Activated naive CD8-positive, alpha-beta T cell (primary cell): ENCODE measurements around the gene ADIPOQ.
"Not testable (repeated sequence)": the region's sequence is repeated elsewhere in the genome, so short reads cannot be mapped to it uniquely, and the experiment has no call there.

Source experiments
- H3K27ac Mint-ChIP-seq: one replicate; pipeline ENCODE4 v1.8.0; 2021; ENCODE audit warnings: mixed read lengths
- H3K27me3 Mint-ChIP-seq: one replicate; pipeline ENCODE4 v1.8.0; 2021; ENCODE audit warnings: mixed read lengths
- H3K36me3 Mint-ChIP-seq: one replicate; pipeline ENCODE4 v1.8.0; 2021; ENCODE audit warnings: mixed read lengths
- H3K4me1 Mint-ChIP-seq: one replicate; pipeline ENCODE4 v1.8.0; 2021; ENCODE audit warnings: low read depth, mixed read lengths
- H3K4me3 Mint-ChIP-seq: one replicate; pipeline ENCODE4 v1.8.0; 2021; ENCODE audit warnings: mild to moderate bottlenecking, mixed read lengths
- H3K9me3 Mint-ChIP-seq: one replicate; pipeline ENCODE4 v1.8.0; 2021; ENCODE audit warnings: low read depth, mixed read lengths

The ADIPOQ gene

DNA sequence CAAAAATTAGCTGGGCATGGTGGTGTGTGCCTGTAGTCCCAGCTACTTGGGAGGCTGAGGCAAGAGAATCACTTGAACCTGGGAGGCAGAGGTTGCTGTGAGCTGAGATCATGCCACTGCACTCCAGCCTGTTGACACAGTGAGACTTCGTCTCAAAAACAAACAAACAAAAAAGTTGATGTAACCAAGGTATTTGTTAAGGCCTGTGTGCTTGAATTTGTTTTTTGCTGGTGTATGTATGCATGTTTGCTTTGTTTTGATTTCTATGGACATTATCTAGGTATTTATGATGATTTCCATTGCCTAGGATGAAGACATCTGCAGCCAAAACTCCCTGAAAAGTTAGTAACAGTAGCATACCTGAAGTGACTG, 20.1 kb upstream of the ADIPOQ start:
- H3K4me3 Mint-ChIP-seq, H3K27ac Mint-ChIP-seq, H3K27me3 Mint-ChIP-seq, H3K9me3 Mint-ChIP-seq, H3K36me3 Mint-ChIP-seq: not testable (repeated sequence)
- H3K4me1 Mint-ChIP-seq = peaks cover 14% of the 10 kb centered on the region

DNA sequence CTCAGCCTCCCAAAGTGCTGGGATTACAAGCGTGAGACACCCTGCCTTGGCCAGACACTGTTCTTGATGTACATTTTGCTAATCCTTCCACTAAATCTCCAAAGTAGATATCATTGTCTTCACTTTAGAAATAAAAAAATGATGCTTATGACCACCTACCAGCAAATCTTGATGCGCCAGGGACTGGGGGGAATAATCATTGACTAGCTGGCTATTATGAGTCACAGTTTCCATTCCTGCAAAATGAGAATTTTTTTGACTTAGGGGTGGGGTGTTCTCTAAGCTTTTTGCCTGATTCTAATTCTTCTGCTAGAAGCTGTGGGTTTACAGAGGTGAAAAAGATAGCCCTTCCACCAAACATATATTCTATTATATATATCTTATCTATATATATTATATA, 19.1 kb upstream of the ADIPOQ start:
- H3K4me1 Mint-ChIP-seq = peaks cover 19% of the 10 kb centered on the region
- H3K27me3 Mint-ChIP-seq = peaks cover 3% of the 10 kb centered on the region
- H3K36me3 Mint-ChIP-seq = no peaks in the 10 kb centered on the region
- no peaks in the 10 kb centered on the region for H3K9me3 Mint-ChIP-seq
- H3K4me3 Mint-ChIP-seq = no peak overlapping the region
- H3K27ac Mint-ChIP-seq = no peak overlapping the region

DNA sequence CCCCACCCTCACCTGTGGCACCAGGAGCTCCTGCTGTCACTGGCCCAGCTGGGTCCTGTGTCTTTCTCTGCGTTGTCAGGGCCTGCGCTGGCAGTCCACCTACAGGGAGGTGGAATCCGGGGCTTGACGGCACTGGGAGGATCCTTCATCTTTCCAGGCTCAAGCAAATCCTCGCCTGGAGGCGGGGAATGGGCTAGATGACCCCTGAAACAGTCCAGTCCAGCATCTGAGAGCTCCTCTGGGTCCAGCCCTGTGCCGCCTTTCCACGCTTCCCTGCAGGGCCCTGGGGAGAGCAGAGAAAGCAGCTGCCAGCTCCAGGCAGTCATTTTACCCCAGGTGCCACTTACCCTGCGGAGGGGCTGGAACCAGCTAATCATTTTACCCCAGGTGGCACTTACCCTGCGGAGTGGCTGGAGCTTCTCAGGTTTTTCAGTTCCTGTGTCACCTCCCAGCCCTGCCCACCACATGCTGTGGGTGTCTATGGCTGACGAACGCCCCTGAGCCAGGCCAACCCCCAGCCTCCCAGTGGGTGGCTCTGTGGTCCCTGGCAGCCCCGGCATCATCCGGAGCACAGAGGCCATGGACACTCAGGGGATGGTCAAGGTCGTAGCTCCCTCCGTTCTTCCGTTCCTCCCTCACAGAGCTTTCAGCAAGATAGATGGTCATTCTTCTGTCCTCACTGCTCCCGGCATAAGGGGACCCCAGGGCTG, 17.9 kb upstream of the ADIPOQ start:
- peaks cover 5% of the 10 kb centered on the region for H3K27me3 Mint-ChIP-seq
- H3K9me3 Mint-ChIP-seq = no peaks in the 10 kb centered on the region
- no peak overlapping the region for H3K4me3 Mint-ChIP-seq
- H3K4me1 Mint-ChIP-seq = peaks cover 20% of the 10 kb centered on the region
- no peak overlapping the region for H3K27ac Mint-ChIP-seq
- H3K36me3 Mint-ChIP-seq = no peaks in the 10 kb centered on the region

DNA sequence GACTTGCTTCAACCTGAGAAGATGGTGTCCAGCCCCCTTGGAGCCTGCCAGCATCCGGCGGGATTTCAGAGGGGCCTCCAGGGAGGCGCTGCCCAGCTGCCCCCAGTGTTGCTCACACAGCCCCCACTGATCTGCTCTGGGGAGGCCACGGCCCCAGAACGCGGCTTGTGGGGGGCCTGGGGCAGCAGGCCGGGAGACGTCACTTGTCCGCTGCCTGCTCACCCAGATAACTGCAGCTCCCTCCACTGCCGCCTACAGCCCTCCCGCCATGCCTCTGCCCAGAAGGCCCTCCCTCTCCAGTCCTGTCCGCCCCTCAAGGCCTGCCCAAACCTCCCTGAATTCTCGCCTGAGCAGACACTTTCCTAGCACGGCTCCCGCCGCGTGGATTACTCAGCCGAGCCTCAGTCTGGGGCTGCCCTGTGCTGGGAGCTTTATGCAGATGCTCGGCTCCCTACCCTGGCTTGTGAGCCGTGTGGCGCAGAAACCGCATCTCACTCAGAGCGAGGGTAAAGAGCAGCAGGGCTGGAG, 17.2 kb upstream of the ADIPOQ start:
- peaks cover 20% of the 10 kb centered on the region for H3K4me1 Mint-ChIP-seq
- no peaks in the 10 kb centered on the region for H3K36me3 Mint-ChIP-seq
- peak overlapping the region; percentile 91 for H3K4me3 Mint-ChIP-seq
- peaks cover 12% of the 10 kb centered on the region for H3K27me3 Mint-ChIP-seq
- H3K9me3 Mint-ChIP-seq = no peaks in the 10 kb centered on the region
- peak overlapping the region; percentile 90 for H3K27ac Mint-ChIP-seq

DNA sequence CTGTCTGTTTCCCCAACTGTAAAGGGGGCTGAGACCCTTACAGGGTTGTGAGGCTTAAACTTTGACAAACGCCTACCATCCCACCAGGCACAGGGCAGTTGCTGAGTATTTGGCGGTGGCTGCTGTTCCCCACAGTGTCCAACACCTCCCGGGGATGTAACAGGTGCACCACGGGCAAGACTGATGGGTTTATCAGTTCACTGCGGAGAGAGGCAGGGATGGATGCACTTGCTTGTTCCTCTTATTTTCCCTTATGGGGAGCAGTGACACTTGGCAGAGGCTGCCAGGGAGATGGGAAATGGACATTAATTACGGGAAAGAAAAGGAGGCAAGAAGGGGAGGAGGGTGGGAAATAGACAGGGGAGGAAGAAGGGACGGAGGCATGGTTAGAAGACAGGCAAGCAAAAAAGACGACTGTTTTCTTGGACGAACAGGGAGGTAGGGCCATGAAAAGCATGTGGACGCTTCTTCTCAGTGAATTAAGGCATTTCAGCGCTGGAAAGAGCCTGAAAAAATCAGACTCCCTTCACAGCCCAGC, 16.6 kb upstream of the ADIPOQ start:
- peaks cover 20% of the 10 kb centered on the region for H3K4me1 Mint-ChIP-seq
- peaks cover 16% of the 10 kb centered on the region for H3K27me3 Mint-ChIP-seq
- H3K27ac Mint-ChIP-seq = peak overlapping the region; percentile 90
- H3K4me3 Mint-ChIP-seq = peak overlapping the region; percentile 91
- no peaks in the 10 kb centered on the region for H3K9me3 Mint-ChIP-seq
- H3K36me3 Mint-ChIP-seq = no peaks in the 10 kb centered on the region

DNA sequence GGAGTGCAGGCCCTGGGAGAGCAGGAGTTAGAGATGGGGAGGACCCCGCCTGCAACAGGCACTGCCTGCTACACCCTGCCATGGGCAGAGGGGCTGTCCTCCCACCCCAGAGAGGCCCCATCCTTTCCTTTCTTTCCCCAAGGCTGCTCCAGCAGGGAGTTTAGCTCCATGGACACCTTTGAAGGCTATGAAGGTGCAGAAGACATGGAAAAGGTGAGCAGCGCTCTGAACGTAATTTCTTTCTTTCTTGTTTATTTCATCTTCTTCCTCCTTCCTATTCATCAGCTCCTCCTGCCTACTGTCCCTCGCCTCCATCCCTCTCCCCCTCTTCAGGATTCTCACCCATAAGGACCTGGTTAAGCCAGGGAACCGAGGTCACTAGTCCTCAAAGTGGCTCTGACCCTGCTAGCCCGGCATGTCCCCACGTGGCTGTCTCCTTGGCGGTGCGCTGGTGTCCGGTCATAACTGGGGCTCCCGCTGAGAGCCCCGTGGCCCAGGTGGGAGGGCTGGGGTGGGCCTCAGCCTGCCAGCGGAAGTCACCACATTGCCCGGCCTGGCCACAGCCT, 16.0 kb upstream of the ADIPOQ start:
- H3K27ac Mint-ChIP-seq = peak overlapping the region; percentile 90
- H3K27me3 Mint-ChIP-seq = peaks cover 17% of the 10 kb centered on the region
- H3K4me3 Mint-ChIP-seq = peak overlapping the region; percentile 91
- no peaks in the 10 kb centered on the region for H3K36me3 Mint-ChIP-seq
- H3K4me1 Mint-ChIP-seq = peaks cover 20% of the 10 kb centered on the region
- H3K9me3 Mint-ChIP-seq = no peaks in the 10 kb centered on the region

DNA sequence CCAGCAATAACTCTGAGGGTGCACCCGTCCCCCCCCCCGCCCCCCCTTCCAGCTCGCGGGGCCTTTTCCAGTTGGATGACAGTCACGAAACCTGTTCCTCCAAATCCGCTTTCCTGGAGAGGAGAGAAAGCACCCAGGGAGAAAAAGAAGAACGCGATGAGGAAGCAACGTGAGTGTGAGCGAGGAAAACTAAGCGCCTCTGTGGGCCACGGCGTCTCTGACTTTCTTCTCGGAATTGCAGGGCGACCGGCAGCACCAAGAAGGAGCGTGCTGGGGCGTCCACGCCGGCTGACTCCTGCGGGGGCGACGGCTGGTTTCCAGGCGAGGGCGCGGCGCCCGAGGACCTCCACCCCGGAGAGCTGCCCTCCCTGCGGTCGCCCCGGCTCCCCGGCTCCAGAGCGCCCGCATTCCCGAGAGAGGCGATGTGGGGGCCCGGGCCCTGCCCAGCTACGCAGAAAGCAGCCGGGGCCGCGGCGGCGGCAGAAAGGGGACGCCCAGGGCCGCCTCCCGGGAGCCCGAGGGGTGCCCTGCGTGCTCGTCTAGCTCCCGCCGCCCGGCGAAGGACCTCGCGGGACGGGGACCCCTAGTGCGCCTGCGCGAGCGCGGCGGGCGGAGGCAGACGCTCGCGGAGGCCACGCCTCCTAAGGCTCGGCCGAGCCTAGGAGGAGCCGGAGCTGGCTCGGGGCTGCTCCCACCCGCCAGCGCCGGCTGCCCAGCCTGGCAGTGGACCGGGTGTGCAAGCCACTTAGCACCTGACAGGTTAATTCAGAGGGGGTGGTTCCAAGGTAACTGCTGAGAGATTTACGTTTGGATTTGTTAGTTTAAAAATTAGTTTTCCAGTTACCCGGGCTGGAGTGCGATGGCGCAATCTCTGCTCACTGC, 15.3 kb upstream of the ADIPOQ start:
- H3K27ac Mint-ChIP-seq = peak overlapping the region; percentile 46

DNA sequence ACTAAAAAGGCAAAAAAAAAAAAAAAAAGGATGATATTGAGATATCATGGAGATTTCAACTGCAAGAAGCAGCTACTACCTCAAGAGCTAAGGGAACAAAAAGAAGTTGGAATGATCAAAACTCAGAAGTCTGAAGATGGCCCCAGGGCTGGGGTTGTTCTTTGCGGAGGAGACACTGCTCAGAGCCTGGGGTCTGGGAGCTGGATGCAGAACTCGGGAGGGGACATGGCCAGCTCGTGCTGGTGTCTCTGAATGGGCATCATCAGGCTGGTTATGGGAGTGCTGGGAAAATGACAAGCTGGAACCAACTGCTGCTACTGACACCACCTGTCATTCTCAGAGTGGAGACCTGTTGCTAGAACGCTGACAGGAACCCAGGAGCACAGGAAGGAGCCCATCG, 14.2 kb upstream of the ADIPOQ start:
- Mint-ChIP-seq H3K36me3 (no peaks in the 10 kb centered on the region), H3K9me3 (no peaks in the 10 kb centered on the region), H3K27me3 (peaks cover 21% of the 10 kb centered on the region), H3K4me1 (peaks cover 19% of the 10 kb centered on the region), H3K27ac (no peak overlapping the region), H3K4me3 (no peak overlapping the region)

More for the DNA sequence above, 15.3 kb upstream of the ADIPOQ start:
- peaks cover 20% of the 10 kb centered on the region for H3K4me1 Mint-ChIP-seq
- no peaks in the 10 kb centered on the region for H3K9me3 Mint-ChIP-seq
- H3K27me3 Mint-ChIP-seq = peaks cover 21% of the 10 kb centered on the region
- peak overlapping the region; percentile 91 for H3K4me3 Mint-ChIP-seq
- H3K36me3 Mint-ChIP-seq = no peaks in the 10 kb centered on the region

DNA sequence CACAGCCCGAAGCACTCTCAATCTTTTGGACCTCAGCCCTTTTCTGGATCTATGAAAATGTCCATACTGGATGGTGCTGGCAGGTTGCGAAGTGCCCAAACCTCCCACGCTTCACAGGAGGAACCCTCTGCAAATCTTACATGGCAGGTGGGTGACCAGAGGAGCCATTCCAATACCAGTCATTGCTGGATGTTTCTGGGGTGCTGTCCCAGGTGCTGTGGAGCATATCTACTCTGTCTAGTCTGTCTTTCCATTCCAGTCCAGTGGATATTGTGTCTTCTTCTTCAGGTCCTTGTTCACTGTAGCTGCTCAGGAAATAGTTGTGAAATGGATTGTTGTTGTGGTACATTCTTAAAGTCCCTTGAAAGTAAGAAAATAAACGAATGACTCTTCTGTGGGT, 10.7 kb upstream of the ADIPOQ start:
- H3K4me1 Mint-ChIP-seq = peaks cover 5% of the 10 kb centered on the region
- no peak overlapping the region for H3K27ac Mint-ChIP-seq
- no peaks in the 10 kb centered on the region for H3K36me3 Mint-ChIP-seq
- H3K27me3 Mint-ChIP-seq = peaks cover 22% of the 10 kb centered on the region
- H3K9me3 Mint-ChIP-seq = peaks cover 3% of the 10 kb centered on the region
- H3K4me3 Mint-ChIP-seq = no peak overlapping the region

DNA sequence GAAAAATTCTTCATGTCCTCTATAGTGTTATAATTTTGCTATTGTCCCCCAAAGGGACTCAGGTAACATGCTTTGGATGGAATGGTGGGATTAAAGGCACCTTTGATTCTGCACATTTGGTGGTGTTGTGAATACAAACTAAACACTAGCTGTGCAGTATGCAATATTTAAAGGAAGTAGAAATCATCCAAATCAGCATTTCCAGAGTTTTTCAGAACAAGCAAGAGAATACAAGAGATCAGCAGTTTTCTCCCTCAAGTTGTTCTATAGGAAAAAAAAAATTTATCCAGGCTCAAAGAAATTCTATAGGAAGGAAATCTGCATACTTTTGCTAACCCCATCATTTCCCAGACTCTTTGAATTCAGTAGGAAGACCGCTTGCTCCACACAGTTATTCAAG, 10.2 kb upstream of the ADIPOQ start:
- Mint-ChIP-seq H3K36me3 (no peaks in the 10 kb centered on the region), H3K9me3 (peaks cover 3% of the 10 kb centered on the region)

DNA sequence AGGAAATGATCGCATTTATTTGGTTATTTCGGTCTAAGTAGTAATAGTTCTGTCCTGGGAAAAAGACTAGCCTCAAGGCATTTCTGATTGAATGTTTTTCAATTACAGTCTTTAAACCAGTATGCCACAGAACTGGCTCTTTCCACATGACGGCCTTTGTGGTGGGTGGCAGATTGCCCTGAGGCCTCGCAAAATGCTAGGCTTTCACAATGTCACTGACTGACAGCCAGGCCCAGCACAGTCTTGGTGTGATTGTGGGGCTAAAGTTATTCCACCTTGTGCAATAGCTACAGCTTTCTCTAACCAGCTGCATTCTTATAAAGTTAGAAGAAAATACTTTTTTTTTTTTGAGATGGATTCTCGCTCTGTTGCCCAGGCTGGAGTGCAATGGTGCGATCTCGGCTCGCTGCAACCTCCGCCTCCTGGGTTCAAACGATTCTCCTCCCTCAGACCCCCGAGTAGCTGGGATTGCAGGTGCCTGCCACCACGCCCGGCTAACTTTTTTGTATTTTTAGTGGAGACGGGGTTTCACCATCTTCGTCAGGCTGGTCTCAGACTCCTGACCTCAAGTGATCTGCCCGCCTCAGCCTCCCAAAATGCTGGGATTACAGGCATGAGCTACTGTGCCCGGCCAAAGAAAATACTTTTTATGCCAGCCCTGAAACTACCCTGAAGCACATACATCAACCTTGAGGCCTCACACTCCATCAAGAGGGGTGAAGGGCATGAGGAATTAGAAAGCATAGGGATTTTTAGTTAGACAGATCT, 2.5 kb upstream of the ADIPOQ start:
- H3K36me3 Mint-ChIP-seq = no peaks in the 10 kb centered on the region
- H3K27me3 Mint-ChIP-seq = peaks cover 3% of the 10 kb centered on the region
- H3K9me3 Mint-ChIP-seq = peaks cover under 1% of the 10 kb centered on the region
- no peak overlapping the region for H3K4me3 Mint-ChIP-seq
- no peaks in the 10 kb centered on the region for H3K4me1 Mint-ChIP-seq
- no peak overlapping the region for H3K27ac Mint-ChIP-seq

More for the DNA sequence above, 10.2 kb upstream of the ADIPOQ start:
- Mint-ChIP-seq H3K27ac (no peak overlapping the region), H3K4me3 (no peak overlapping the region), H3K27me3 (peaks cover 22% of the 10 kb centered on the region), H3K4me1 (peaks cover 5% of the 10 kb centered on the region)

DNA sequence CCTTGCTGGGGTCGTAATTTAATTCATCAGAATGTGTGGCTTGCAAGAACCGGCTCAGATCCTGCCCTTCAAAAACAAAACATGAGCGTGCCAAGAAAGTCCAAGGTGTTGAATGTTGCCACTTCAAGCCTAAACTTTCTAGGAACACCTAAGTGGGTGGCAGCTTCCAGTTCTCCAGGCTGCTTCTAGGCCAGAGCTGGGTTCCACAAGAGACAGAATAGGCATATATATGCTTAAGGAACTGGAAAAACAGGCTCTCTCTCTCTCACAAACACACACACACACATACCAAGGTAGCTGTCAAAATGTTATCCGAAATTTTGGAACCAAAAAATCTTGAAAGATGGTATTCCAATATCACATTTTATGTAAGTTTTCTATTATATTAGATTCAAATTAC, 890 bp upstream of the ADIPOQ start:
- no peaks in the 10 kb centered on the region for H3K9me3 Mint-ChIP-seq
- H3K4me3 Mint-ChIP-seq = no peak overlapping the region
- H3K27ac Mint-ChIP-seq = no peak overlapping the region
- no peaks in the 10 kb centered on the region for H3K36me3 Mint-ChIP-seq
- no peaks in the 10 kb centered on the region for H3K4me1 Mint-ChIP-seq
- H3K27me3 Mint-ChIP-seq = peaks cover 4% of the 10 kb centered on the region

DNA sequence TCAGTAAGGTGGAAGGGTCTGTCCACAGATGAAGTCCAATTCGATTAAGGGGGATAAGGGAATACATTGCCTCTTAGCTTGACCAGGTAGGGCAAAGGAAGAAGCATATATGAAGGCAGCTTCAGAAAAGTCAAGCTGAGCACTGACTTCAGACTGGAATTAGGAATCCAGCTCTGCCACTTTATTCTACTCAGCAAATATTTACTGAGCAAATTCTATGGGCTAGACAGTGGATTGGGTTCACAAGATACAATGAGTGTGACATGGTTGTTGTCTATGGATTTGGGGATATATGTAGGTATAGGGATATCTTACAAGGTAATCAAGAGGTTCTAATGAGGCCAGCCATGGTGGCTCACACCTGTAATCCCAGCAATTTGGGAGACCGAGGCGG, 526 bp downstream of the ADIPOQ start:
- H3K4me1 Mint-ChIP-seq = no peaks in the 10 kb centered on the region

DNA sequence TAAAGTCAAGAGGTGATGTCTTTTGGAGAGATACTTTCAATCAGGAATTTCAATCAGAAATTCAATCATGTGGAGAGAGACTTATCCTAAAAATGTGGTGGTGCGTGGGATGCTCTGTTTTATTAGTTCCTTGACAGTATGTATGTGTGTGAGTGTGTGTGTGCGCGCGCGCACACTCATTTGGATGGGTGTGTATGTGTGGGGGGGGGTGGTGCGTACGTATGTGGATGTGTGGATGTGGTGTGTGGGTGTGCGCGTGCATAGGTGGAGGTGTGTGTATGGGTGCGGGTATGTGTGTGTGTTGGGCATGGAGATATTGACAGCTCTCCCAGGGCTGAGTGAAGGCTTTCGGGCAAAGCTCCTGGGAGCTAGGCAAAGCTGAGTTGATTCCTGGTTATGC, 2.4 kb downstream of the ADIPOQ start:
- Mint-ChIP-seq H3K27ac (no peak overlapping the region), H3K27me3 (peaks cover 2% of the 10 kb centered on the region), H3K4me1 (peaks cover 5% of the 10 kb centered on the region), H3K4me3 (no peak overlapping the region), H3K9me3 (no peaks in the 10 kb centered on the region), H3K36me3 (no peaks in the 10 kb centered on the region)

More for the DNA sequence above, 526 bp downstream of the ADIPOQ start:
- H3K27me3 Mint-ChIP-seq = peaks cover 4% of the 10 kb centered on the region
- no peak overlapping the region for H3K4me3 Mint-ChIP-seq
- H3K36me3 Mint-ChIP-seq = no peaks in the 10 kb centered on the region
- no peak overlapping the region for H3K27ac Mint-ChIP-seq
- H3K9me3 Mint-ChIP-seq = no peaks in the 10 kb centered on the region
